Measurements from ENCODE around the gene CNOT9.
"Not testable (repeated sequence)": the region's sequence is repeated elsewhere in the genome, so short reads cannot be mapped to it uniquely, and the experiment has no call there.

CNOT9 gene

GRCh38 chr2:218568190-218569037 is at the start of gene CNOT9, which contains the start of gene USP37:
TSS of gene CNOT9 (plus strand) at chr2:218568839. CDS start at chr2:218568955, 116 bp downstream.
TSS of gene USP37 (minus strand) at chr2:218568351. CDS start at chr2:218558653, 9,698 bp downstream.
- DNase-seq = peak; percentile 94 to 98

GRCh38 chr2:218518876-218519275 is 49.8 kb upstream of the CNOT9 start:
- no peak for DNase-seq

GRCh38 chr2:218523651-218524050 is 45.0 kb upstream of the CNOT9 start:
- DNase-seq = no peak

GRCh38 chr2:218528409-218528808 is 40.2 kb upstream of the CNOT9 start:
- DNase-seq = not testable (repeated sequence)

GRCh38 chr2:218529990-218530389 is 38.6 kb upstream of the CNOT9 start:
- no peak for DNase-seq

- no peak for DNase-seq
Measured at GRCh38 chr2:218536804-218537494, 31.7 kb upstream of the CNOT9 start.

- no peak for DNase-seq
Measured at GRCh38 chr2:218540015-218540414, 28.6 kb upstream of the CNOT9 start.

GRCh38 chr2:218546012-218546411 is 22.6 kb upstream of the CNOT9 start:
- no peak for DNase-seq

GRCh38 chr2:218547511-218547910 is 21.1 kb upstream of the CNOT9 start:
- no peak for DNase-seq

- DNase-seq = no peak
Measured at GRCh38 chr2:218547978-218548377, 20.7 kb upstream of the CNOT9 start.

- not testable (repeated sequence) for DNase-seq
Measured at GRCh38 chr2:218554225-218554624, 14.4 kb upstream of the CNOT9 start.

GRCh38 chr2:218555527-218555926 is 13.1 kb upstream of the CNOT9 start:
- no peak for DNase-seq

GRCh38 chr2:218557941-218558340 is 10.7 kb upstream of the CNOT9 start:
- no peak for DNase-seq

- no peak for DNase-seq
Measured at GRCh38 chr2:218558986-218559385, 9.7 kb upstream of the CNOT9 start.

- DNase-seq = no peak
Measured at GRCh38 chr2:218564056-218564455, 4.6 kb upstream of the CNOT9 start.

- DNase-seq = no peak
Measured at GRCh38 chr2:218566296-218566695, 2.3 kb upstream of the CNOT9 start.

GRCh38 chr2:218567797-218568189 is 846 bp upstream of the CNOT9 start:
- no peak for DNase-seq

- DNase-seq = no peak
Measured at GRCh38 chr2:218569038-218569431, 396 bp downstream of the CNOT9 start.

GRCh38 chr2:218569661-218570500 is 1.2 kb downstream of the CNOT9 start:
- peak in 1 of 2 experiments; percentile 14 for DNase-seq

GRCh38 chr2:218570850-218571249 is 2.2 kb downstream of the CNOT9 start:
- DNase-seq = no peak

- DNase-seq = no peak
Measured at GRCh38 chr2:218576854-218577253, 8.2 kb downstream of the CNOT9 start.

GRCh38 chr2:218577482-218578220 is 9.0 kb downstream of the CNOT9 start:
- DNase-seq = no peak

Data from NCI-H446 (cell line).